Progenitor cell of endocrine pancreas (in vitro differentiated cells): ENCODE measurements around the gene SLC25A21. TPM values are rescaled to one million over a fixed set of nuclear protein-coding genes. Genes with fewer than 3 reads are reported as not detected.

Experiments used
- DNase-seq: peaks from one replicate; pipeline ENCODE4 v3.0.0; 2021; ENCODE audit warnings: low spot score; ENCODE audit not compliant: unreplicated experiment
- H3K27ac Mint-ChIP-seq: 2 replicates; pipeline ENCODE4 v1.8.0; 2021; ENCODE audit warnings: mild to moderate bottlenecking, moderate library complexity, mixed read lengths
- H3K27me3 Mint-ChIP-seq: 2 replicates; pipeline ENCODE4 v1.8.0; 2021; ENCODE audit warnings: mixed read lengths
- H3K36me3 Mint-ChIP-seq: 2 replicates; pipeline ENCODE4 v1.8.0; 2022; ENCODE audit warnings: mixed read lengths; ENCODE audit not compliant: insufficient read depth
- H3K4me1 Mint-ChIP-seq: 2 replicates; pipeline ENCODE4 v1.8.0; 2021; ENCODE audit warnings: low read depth, mixed read lengths
- H3K4me3 Mint-ChIP-seq: 2 replicates; pipeline ENCODE4 v1.8.0; 2021; ENCODE audit warnings: low read depth, mild to moderate bottlenecking, moderate library complexity, mixed read lengths
- H3K9me3 Mint-ChIP-seq: 2 replicates; pipeline ENCODE4 v1.8.0; 2021; ENCODE audit warnings: low read depth, mixed read lengths
- total RNA-seq: library from RNA; stranded (reverse); gene quantifications from 2 replicates; pipeline ENCODE4 v1.2.1, GENCODE V29; 2021
- TF ChIP-seq, protein P1 (sequence below): fragments of 200-600 bp; sonication (generic); IDR thresholded peaks from one replicate; pipeline ENCODE4 v1.5.0; 2021; ENCODE audit warnings: antibody characterized with exemption, mild to moderate bottlenecking; ENCODE audit not compliant: unreplicated experiment

Gene SLC25A21
- total RNA-seq, 1 donor from 2014 or later, result 2.5 TPM

DNA sequence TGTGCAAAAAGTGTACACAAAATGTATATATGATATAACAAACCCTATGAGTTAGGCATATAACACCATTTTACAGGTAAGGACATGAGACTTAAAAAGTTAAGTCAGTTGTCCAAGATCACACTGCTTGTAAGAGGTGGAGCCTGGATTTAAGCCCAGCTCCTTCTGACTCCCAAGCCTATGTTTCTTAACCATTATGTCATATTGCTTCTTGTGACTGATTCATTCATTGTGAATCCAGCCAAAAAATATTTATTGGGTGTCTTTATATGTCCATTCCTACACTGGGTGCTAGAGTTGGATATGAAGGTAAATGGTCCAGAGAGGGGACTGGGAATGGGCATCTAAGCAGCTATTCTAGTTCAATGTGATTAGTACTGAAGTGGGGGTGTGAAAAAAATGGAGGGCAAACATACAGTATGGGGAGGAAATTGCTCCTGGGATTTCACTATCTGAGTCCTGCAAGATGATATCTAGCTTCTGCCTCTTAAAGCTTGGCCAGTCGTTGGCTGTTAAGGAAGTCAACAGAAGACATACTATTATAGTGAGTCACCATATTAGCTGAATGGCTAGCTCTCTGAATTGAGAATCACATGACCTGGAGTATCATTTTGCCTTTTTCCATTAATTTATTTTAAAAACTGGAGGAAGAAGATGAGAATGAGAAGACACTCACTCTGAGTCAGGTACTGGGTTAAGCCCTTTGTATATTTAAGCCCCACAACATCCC is 481.9 kb downstream of the SLC25A21 start:
- TF ChIP-seq, protein P1, sequence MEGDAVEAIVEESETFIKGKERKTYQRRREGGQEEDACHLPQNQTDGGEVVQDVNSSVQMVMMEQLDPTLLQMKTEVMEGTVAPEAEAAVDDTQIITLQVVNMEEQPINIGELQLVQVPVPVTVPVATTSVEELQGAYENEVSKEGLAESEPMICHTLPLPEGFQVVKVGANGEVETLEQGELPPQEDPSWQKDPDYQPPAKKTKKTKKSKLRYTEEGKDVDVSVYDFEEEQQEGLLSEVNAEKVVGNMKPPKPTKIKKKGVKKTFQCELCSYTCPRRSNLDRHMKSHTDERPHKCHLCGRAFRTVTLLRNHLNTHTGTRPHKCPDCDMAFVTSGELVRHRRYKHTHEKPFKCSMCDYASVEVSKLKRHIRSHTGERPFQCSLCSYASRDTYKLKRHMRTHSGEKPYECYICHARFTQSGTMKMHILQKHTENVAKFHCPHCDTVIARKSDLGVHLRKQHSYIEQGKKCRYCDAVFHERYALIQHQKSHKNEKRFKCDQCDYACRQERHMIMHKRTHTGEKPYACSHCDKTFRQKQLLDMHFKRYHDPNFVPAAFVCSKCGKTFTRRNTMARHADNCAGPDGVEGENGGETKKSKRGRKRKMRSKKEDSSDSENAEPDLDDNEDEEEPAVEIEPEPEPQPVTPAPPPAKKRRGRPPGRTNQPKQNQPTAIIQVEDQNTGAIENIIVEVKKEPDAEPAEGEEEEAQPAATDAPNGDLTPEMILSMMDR, result no peak
- Mint-ChIP-seq H3K4me3 (no peak overlapping the region), H3K4me1 (no peaks in the 10 kb centered on the region), H3K36me3 (peaks cover 1% of the 10 kb centered on the region), H3K9me3 (peaks cover 7% of the 10 kb centered on the region), H3K27me3 (peaks cover 11% of the 10 kb centered on the region), H3K27ac (no peak overlapping the region)
- no peak for DNase-seq

DNA sequence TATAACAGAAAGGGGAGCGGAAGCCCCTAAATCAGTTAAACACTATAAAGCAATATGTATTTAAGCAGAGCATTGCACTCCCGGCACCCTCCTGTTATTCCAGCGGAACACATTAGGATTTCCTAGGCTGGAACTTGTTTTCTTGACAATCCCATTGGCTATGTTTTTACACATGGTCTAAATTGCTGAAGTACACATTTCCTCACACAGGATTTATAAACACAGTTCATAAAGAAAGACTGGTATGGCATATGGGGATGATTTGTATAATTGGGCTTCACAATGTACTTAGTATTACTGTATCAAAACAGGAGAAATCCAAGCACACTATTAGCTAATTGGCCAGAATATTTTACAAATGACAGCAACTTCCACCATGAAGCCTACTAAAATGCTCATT is 487.5 kb downstream of the SLC25A21 start:
- DNase-seq, result no peak
- Mint-ChIP-seq H3K4me1 (peaks cover 2% of the 10 kb centered on the region), H3K4me3 (no peak overlapping the region), H3K36me3 (peaks cover 1% of the 10 kb centered on the region), H3K9me3 (no peaks in the 10 kb centered on the region), H3K27ac (no peak overlapping the region), H3K27me3 (peaks cover 25% of the 10 kb centered on the region)
- TF ChIP-seq, protein P1, result no peak

DNA sequence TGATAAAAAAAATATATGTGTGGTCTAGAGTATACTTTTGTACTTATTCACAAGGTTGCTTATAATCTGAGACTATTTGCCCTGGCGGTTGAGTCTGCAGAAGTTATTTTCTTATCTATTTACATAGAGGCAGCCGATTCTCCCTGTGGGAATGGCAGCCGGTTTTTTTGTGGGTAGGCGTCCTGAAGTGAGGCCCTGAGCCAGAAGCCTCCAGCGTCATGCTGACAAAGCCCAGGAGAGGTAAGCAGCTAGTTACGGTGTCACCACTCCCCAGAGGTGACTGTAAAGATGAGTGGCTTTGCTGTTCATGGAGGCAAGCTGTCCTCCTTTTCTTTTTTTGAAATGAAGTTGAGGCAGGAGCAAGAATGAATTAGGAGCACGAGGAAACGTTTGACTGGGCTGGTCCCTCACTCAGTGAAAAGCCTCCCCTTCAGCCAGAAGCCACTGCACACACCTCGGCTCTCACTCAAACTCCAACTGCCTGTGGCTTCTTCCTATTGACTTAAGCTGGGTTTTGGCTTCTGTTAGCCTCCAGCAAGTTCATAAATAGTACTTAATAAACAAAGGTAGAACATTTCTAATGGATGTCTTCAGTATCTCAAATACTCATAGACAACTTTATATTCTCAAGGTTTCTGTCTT is 489.2 kb downstream of the SLC25A21 start:
- H3K4me1 Mint-ChIP-seq, result peaks cover 2% of the 10 kb centered on the region
- H3K27ac Mint-ChIP-seq, result no peak overlapping the region
- no peak overlapping the region for H3K4me3 Mint-ChIP-seq
- no peak for DNase-seq
- H3K36me3 Mint-ChIP-seq, result no peaks in the 10 kb centered on the region
- H3K9me3 Mint-ChIP-seq, result no peaks in the 10 kb centered on the region
- TF ChIP-seq, protein P1, result no peak
- peaks cover 26% of the 10 kb centered on the region for H3K27me3 Mint-ChIP-seq

DNA sequence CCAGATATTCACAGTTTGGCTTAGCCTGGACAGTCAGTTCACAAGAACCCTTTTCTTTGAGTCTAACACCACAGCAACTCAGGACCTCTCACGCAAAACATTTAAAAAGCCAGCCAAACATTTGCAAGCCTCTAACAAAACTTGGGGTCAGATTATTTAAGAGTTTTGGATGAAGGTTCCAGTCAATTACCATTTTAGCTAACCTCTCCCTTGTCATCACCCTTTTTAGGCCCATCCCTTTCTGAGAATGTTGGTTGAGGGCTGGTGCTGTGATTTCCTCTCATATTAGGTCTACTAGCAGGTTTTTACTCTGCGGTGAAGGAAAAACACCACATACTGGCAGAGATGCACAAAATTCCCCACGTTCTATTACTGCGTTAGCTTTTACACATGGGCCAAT is 490.1 kb downstream of the SLC25A21 start:
- H3K4me1 Mint-ChIP-seq, result peaks cover 2% of the 10 kb centered on the region

DNA sequence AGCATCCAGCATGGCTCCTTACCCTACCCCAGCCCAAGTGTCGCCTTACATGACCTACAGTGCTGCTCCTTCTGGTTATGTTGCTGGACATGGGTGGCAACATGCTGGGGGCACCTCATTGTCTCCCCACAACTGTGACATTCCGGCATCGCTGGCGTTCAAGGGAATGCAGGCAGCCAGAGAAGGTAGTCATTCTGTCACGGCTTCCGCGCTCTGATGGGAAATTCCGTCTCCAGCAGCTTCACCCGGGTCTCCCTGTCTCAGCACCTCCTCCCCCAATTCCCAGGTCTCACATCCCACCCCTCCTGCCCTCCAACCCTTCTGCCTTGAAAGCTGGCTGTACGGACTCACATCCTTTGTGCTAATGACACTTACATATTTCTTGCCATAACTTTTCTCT is 496.2 kb downstream of the SLC25A21 start:
- no peak for DNase-seq
- no peak overlapping the region for H3K4me3 Mint-ChIP-seq
- H3K27me3 Mint-ChIP-seq, result peaks cover 65% of the 10 kb centered on the region
- no peaks in the 10 kb centered on the region for H3K36me3 Mint-ChIP-seq
- no peaks in the 10 kb centered on the region for H3K9me3 Mint-ChIP-seq
- no peak overlapping the region for H3K27ac Mint-ChIP-seq
- H3K4me1 Mint-ChIP-seq, result peaks cover 9% of the 10 kb centered on the region
- TF ChIP-seq, protein P1, result no peak

More for the DNA sequence above, 490.1 kb downstream of the SLC25A21 start:
- Mint-ChIP-seq H3K36me3 (no peaks in the 10 kb centered on the region), H3K27ac (no peak overlapping the region), H3K4me3 (no peak overlapping the region), H3K27me3 (peaks cover 26% of the 10 kb centered on the region), H3K9me3 (no peaks in the 10 kb centered on the region)
- TF ChIP-seq, protein P1, result no peak
- DNase-seq, result no peak
